CD1c-positive myeloid dendritic cell (primary cell): ENCODE results near the gene CABLES2.
A peak's percentile ranks its signal among the peaks of the same experiment; 100 is the strongest.

ENCODE experiments used
- DNase-seq: peaks from one replicate; pipeline ENCODE4 v3.0.0-alpha.2; 2016; ENCODE audit errors: extremely low spot score

CABLES2 gene

DNA sequence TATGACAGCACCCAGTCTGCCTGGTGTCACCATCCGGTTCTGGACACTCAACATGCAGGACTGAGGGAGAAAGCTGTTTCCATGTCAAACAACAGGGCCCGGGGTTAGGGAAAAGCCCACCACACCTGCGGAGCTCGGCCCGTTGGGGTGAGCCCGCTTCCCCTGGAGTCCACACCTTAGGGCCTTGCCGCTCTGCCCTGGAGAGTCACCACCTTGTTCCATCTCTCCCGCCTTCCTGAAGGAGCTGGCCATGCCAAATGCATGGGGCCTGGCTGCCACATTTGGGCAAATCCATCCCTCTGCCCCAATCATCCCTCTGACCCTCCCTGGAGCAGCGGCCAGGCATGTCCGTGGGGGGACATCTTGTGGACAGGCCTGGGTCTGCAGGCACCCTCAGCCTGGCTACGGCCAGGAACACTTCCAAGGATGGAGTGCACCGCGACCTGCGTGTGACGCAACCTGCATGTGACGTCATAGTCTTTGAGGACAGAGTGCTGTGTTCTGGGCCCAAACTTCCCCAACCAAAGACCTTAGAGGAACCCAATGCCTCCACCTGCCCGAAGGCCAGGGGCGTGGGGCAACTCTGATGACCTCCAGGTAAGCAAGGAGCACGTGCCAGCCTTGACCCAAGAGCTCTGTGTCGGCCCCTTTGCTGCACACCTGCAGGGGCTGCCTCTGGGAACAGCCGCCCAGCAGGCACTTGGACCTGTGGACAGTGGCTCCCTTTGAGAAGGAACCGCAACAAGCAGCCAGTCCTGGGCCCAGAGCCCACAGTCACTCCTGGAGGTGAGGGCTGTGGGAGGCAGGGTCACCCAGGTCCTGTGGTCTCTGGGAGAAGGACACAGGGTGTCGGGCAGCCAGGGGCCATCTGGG lies 1.7 kb downstream of the CABLES2 start:
- DNase-seq, result peak; percentile 37

DNA sequence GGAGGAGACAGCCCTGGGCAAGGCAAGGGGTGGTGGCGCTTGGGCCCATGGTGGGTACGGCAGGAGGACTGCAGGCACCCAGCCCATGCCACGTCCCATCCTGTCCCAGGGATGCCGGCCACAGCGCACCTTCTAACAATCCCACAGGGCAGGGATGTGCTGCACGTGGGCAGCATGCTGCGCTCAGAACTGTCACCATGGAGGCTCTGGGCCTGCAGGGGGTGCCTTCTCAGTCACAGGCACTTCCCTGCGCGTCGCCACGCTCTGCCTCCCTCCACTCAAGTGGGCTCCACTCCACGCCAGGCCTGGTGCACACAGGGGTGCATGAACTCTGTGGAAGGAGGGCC lies 2.4 kb downstream of the CABLES2 start:
- no peak for DNase-seq

DNA sequence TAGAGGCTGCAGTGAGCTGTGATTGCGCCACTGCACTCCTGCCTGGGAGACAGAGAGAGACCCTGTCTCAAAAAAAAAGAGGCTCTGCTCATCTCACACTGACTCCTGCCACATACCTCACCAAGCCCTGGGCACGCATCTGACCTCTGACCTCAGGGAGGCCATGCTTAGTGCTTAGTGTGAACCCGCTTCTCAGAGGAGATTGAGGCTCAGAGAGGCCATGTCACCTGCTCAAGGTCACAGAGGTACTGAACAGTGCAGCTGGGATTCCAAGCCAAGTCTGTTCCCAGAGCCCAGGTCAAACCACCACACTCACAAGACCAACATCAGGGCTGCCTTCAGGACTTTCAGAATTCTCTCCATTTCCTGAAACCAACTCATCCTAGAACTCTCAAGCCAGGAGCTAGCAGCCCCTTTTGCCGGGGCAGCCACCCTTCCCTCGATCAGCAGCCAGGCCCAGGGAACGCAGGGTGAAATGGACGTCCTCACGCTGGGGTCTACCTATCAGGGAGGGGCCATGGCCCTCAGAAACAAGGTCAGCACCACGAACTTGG lies 2.9 kb downstream of the CABLES2 start:
- DNase-seq, result no peak

DNA sequence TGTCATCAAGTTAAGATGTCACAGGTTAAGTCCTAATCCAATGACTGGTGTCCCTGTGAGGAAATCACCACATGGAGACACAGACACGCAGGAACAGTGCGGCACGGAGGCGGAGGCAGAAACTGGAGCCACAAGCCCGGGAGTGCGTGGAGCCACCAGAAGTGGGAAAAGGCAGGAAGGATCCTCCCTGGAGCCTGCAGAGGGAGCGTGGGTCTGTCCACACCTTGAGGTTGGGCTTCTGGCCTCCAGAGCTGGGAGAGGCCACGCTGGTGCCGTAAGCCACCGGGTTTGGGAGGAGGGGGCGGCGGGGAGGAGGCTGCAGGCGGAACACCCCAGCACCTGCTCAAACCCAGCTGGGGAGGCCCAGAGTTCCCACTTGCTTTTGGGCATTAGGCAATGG lies 3.8 kb downstream of the CABLES2 start:
- no peak for DNase-seq

DNA sequence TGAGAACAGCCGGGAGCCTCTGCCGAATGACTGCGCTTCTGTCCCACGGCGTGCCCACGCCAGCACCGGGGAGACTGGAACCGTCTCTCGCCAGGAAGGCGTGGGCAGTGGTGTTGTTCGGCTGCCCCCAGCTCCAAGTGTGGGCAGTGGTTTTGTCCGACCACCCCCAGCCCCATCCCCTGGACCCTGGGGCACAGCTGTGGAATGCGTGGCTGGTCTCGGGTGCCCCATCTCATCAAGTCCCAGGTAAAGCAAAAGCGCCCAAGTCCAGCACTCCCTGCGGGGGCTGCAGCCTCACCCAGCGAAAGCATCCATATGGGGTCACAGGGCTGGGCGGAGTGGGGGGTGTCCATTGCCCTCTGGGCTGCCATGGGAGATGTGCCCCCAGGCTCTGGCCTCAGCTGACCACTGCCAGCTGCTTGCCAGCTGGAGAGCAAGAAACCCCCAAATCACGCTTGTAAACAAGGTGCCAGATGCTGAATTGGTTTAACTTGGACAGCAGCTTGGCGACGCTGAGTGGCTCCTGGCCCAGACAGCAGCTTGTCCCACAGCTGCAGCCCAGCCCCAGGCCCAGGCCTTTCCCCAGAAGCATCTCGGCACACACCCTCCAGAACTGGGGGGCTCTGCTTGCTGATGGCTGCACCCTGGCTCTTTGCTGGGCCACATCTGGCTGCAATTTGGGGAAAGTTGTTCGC lies 4.5 kb downstream of the CABLES2 start:
- no peak for DNase-seq

DNA sequence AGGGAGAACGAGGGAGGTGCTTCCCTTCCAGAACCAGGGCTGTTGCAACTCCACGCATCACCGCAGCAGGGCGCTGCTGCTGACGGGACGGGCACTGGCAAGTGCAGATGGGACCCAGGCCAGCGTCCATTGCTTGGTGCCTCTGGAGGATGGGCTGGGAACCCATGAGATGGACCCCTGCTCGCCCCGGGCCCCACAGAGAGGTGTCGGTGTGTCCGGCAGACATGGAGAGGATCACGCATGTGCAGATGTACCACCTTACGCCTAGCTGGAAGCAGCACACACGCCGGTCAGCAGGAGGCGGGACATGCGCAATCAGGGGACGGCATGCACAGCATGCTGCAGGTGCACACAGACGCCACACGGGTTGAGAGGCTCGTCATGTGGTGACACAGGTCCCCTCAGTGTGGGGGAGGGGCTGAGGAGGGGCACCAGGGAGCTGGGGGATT lies 5.7 kb downstream of the CABLES2 start:
- no peak for DNase-seq

DNA sequence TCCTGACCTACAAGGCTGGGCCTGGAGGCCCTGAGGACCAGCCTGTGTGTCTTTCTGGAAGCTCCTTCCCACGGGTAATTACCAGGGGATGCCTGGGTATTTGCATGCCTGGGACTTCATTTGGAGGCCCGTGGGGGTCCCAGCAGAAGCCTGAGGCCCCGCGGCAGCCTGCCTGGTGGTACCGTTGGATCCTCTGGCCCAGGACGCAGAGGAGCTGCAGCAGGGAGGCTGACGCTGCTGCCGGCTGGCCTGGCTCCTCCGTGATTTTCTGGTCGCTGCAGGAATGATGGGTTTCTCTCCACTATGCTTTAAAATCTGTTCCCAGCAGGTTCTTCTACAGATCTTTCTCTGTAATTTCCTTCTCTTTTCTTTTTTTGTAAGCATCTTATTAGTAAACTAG lies 6.5 kb downstream of the CABLES2 start:
- no peak for DNase-seq

DNA sequence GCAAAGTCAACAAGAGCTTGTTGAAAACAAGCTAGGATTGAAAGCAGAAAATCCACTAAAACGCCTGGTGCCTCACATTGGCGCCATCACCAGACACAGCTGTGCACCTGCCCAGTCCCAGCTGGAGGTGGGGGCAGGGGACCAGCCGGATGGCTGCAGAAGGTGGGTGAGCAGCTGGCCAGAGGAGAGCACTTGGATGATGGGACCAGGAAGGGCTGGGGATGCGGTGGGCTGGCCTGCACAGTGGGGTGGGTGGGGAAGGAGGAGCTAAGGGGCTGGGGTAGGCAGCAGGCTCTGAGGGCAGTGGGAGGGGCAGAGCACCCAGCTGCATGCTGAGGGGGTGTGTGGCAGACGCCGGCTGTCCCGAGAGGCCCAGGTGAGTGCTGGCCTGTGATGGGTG lies 7.1 kb downstream of the CABLES2 start:
- DNase-seq, result no peak

DNA sequence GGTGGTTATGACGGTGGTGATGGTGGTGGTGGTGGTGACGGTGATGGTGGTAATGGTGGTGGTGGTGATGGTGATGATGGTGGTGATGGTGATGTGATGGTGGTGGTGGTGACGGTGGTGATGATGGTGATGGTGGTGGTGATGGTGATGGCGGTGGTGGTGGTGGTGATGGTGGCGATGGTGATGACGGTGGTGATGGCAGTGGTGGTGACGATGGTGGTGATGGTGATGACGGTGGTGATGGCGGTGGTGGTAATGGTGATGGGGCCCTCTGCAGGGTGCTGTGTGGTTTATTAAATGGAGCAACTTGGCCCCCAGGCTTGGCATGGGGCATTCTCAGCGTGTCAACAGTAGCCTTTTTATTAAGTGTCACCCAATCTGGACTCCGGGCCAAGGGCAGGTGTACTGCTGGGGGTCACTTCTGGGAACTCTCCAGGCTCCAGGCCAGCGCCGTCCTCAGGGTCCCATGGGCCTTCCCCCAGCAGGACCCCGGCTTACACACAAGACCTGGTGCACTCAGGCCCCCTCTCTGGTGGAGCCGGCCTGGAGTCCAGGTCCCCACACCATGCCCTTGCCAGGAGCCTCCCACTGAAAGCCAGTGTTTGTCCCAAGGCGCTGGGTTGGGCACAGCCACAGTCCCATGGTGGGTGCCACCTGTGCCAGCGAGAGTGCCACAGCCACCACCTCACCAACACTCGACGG lies 8.8 kb downstream of the CABLES2 start:
- DNase-seq, result no peak

DNA sequence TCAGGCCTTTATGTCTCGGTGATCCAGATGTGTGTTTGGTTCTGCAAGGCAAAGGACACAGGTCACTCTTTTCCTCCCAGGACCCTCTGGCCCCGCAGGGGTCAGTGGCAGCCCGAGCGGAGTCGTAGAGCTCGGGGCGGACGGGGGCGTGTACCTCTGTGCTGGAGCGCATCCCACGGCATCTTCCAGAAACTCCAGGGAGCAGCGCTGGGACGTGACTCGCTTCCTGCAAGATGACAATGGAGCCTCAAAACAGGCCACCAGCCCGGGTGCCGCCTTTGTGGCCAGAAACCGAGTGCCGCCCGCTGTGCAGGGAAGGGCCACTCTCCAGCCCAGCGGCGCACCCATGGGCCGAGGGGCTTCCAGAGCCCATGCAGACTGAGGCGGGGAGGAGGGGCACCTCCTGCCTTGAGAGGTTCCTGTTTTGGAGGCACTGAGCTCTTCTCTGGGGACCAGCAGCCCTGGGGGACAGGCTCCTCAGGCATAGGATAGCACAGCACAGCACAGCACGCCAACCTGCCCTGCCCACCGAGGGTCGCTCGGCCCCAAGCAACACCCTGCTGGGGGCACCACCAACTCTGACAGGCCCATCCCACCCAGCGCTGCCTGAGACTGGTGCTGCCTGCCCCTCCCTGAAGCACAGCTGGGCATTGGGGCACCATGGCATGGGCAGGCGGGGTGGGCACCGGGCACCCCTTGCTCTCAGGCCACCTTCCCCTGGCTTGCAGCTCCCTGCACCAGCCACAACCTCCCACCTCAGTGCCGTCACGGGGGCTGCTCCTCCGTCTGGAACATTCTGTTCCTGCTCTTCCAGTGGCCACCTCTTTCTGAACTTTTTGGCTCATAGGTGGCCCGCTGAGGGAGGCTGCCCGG lies 10.5 kb downstream of the CABLES2 start:
- DNase-seq, result no peak

DNA sequence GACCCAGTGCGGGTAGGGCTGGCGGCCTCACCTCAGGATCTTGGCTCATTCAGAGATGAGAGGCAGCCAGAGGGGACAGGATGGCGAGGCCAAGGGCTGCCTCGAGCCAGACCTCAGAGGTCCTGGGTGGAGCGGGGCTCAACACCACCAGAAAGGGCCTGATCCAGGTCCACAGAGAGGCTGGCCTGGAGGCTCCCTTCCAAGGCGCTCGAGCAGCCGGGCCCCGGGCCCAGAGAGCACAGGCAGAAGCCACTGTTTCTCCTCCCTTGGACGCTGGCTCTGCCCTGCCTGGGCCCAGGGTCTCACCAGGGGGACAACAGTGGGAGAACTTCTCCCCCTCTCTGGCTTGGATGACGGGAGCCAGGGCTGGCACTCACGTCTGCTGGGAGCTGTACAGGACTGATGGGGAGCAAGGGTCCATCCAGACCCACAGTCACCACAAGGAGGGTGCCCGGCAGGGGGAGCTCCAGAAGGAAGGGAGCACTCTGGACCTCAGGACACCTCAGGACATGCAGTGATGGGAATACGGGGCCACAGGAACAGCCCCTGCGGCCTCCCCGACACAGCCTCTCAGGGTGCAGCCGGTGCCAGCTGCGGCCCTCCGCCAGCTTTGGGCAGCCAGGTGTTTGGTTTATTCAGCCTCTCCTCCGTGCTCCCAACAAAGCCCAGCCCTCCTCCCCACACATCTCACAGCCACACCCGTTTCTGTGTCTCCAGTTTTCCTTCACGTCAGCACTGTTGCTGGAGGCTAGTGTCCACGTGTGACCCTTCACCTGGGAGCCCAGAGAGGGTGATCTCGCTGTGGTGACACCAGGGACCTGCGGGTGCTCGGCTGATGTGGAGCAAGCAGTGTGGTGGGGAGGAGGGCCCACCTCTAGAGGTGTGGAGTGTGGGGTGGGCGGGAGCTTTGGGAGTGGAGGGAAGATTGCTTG lies 11.5 kb downstream of the CABLES2 start:
- no peak for DNase-seq

DNA sequence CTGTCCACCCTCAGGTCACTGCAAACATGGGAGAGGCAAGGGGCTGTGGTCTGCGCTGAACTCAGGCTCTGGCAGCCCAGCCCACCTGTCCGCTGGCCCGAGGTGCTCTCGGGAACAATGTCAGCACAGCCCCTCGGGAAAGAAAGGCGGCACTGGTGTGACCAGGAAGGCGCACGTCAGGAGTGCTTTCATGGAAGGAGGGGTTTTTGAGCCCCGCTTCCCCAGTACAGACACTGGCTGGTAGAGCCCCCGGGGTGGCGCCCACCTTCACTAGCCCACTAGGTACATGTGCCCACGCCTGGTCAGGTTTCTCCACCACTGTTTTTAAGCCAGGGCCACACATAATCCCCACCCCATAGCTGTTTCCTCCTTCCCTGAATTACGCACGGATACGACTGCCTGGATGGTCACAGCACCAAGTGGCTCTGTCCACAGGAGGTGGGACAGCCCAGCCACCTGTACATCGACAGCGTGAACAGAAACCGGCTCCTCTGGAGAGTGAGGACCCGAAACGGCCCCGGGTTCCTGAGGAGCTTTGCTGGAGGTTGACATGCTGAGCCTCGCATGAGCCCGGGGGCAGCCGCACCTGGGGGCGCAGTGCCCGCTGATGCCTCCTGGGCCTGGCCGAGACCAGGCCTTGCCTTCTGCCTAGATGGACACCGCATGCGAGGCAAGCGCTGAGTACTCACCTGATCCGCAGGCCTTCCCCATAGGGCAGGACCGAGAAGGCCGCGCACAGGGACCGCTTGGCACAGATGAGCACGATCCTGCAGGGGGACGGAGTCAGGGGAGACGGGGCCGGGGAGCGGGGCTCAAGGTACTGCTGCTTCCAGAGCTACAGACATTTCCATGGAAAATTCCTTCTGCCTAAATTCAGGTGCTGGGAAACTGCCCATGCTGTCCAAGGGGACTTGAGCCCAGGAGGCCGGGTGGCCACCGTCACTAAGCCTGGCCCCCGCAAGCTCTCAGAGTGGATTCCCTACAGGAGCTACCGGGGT lies 12.5 kb downstream of the CABLES2 start:
- DNase-seq, result no peak

DNA sequence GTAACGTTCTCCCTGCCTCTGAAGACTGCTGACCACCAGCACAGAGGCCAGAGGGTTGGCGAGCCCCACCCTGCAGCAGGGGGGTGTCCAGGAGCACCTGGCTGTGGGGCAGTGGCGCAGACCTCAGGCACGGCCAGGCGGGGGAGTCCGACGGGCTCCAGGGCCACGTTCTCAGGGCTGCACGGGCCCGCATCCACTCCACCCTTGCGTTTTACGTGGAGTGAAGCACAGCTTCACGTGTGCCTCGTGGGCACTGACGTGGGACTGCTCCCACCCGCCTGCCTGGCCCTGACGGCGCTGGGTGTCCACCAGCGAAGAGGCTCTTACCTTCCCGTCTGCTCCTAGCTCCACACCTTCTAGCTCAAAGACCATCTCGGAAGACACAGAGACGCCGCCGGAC lies 13.3 kb downstream of the CABLES2 start:
- no peak for DNase-seq

DNA sequence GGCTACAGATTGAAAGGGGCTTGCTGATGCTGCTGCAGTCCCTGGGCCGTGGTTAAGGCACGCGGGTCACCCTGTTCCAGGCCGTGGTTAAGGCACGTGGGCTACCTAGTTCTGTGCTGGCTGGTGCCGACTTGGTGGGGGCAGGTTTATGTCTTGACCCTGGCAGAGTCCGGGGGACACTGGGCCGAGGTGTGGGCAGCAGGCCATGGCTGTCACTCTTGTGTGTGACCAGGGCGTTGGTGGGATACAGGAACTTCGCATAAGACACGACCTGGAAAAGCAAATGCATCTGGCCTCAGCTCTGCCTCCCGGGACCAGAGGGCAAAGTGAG lies 13.8 kb downstream of the CABLES2 start:
- DNase-seq, result no peak

DNA sequence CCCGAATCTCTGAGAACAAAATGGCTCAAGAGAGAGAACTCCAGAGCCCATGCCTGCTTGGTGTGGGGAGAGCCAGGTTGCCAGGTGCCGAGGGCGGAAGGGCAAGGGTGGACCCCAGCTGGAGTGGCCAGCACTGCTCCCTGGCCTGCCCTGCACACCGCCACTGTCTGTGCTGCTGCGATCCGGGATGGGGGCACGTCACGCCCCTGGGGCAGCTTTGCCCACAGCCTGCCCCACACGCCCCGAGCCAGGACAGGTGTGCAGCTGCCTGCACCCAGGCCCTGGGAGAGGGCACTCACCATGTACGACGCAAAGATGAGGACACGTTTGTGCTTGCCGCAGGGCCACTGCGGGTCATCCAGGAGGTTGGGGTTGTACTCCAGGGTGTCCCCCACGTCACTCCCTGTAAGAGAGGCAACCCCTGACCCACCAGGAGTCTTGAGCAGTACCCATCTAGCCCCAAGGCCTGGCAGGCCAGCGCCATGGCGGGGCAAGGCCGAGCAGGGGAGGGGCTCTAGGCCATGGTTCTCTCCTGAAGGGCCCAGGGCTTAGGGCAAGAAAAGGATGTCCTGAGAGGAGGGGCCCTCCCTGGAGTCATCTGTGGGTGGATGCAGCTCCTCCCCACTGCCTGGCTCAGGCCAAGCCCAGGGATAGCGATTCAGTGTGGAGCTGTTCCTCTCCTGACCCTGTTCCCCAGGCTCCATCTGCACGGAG lies 14.3 kb downstream of the CABLES2 start:
- DNase-seq, result no peak

DNA sequence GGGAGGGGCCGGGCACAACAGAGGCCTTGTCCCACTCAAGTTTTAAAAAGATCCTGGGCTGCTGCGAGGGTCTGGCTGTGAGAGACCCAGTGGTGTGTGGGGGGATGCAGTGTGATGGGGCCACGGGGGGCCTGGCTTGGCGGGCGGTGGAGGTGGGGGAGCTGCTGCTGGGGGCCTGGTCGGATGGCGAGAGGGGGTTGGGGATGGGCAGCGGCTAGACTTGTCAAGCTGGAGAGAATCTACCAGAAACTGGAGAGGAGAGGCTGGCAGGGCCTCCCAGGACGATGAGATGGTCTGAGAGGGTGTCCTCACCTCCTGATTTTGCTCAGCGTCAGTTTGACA lies 15.0 kb downstream of the CABLES2 start:
- no peak for DNase-seq

DNA sequence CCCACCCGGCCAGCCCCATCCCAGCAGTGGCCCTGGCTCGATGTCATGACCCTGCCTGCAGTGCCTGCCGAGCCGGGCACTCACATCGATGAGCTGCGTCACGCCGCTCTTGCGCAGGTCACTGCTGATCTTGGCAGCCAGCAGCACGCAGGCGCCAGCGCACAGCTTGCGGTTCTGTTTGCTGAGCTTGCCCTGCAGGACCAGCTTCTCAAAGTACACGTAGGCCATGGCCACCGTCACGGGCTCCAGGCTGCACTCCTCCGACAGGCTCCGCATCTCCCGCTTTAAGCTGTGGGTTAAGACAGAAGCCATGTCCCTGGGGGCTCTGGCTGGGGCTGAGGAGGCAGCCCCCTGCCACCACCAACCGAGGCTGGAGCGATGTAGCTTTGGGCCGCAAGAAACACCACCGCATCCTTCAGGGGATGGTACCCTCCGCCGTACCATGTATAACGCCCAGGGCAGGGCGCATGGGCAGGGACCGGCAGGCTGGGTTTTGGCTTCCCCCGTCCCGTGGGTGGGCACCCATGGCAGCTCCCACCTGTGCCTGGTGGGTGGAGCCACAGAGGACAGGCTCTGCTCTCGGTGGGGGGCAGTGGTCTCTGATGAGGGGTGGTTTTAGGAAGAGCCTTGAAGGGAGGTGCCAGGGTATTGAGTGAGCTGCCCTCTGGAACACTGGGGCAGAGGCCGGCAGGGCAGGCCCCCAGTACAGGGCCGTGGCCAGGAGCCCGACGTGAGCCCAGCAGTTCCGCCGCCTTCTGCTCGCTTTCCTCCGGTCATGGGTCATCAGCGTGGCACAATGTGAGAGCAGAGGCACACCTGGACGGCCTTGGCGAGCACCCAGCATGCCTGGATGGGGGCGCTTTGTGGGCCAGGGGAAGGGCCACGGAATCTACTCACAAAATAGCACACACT lies 15.7 kb downstream of the CABLES2 start:
- DNase-seq, result no peak
